ENCODE results near the gene BMP2.

DNA sequence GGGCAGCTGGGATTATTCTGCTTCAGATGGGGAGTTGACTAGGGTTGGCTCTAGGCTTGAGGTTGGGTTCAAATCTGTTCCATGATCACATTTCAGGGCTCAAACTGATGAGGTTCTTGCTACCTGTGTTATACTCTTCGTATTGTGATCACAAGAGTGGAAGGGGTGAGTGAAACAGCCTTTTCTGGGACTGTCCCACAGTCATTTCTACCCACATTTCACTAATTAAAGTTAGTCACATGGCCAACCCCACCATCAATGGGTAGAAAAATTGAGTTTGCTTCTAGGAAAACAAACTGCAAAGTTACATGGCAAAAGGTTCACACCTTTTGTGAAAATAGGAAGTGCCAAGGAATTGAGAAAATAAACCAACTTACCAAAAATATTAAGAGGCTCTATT, 33.5 kb upstream of the BMP2 start:
- TF ChIP-seq, protein P1, sequence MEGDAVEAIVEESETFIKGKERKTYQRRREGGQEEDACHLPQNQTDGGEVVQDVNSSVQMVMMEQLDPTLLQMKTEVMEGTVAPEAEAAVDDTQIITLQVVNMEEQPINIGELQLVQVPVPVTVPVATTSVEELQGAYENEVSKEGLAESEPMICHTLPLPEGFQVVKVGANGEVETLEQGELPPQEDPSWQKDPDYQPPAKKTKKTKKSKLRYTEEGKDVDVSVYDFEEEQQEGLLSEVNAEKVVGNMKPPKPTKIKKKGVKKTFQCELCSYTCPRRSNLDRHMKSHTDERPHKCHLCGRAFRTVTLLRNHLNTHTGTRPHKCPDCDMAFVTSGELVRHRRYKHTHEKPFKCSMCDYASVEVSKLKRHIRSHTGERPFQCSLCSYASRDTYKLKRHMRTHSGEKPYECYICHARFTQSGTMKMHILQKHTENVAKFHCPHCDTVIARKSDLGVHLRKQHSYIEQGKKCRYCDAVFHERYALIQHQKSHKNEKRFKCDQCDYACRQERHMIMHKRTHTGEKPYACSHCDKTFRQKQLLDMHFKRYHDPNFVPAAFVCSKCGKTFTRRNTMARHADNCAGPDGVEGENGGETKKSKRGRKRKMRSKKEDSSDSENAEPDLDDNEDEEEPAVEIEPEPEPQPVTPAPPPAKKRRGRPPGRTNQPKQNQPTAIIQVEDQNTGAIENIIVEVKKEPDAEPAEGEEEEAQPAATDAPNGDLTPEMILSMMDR (IDR thresholded peaks at IDR 0.05) = no peak
- TF ChIP-seq POLR2A (IDR thresholded peaks at IDR 0.05) = no peak

Measured in body of pancreas (tissue), 4 donors.